ENCODE results near the gene RAB12. TPM values are rescaled to one million over a fixed set of nuclear protein-coding genes. Genes with fewer than 3 reads are reported as not detected.

The RAB12 gene
- total RNA-seq, 1 experiment from 2014 or later, result 51.3 TPM

DNA sequence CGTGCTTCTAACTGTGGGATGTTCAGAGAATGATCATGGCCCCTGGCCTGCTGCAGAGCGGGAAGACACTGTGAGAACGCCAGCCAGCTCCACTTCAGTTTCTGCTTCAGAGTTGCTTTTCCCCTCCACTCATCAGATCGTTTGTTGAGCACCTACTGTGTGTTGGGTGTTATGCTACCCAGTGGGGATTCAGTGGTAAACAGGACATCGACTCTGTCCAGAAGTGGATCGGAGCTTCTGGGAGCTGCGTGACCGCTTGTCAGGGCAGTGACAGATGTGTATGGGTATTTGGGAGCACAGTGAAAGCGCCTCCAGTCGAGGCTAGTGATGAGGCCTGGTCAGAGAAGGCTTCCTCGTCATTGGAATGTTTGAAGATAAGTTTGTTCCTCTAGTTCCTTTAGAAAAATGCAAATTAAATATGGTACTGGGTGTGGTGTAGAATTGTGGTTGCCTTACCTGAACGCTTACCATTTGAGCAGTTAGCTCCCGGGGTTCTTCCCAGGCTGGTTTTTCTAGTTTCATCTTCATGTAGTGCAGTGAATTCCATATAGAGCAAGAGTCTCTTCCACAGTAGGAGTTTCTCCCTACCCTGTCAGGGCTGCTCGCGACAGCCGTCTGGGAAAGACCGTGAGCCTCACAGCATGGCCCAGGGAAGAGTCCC is 2.8 kb downstream of the RAB12 start:
- Histone ChIP-seq H2BK120ac (ENCODE audit: low read depth, low read length, poor library complexity, severe bottlenecking) (no peak overlapping the region), H2BK20ac (ENCODE audit: low read depth, low read length, poor library complexity, severe bottlenecking) (no peak overlapping the region), H3K4me1 (ENCODE audit: insufficient read depth, low read length) (peaks cover 9% of the 10 kb centered on the region; the same call in 1 of the 2 replicates), H3K56ac (ENCODE audit: insufficient read length, low read depth, low read length) (no peak overlapping the region), H3K4me2 (ENCODE audit: insufficient read depth, insufficient read length, low read length) (peak overlapping the region; percentile 52), H3K79me1 (ENCODE audit: insufficient read depth, low read depth, low read length, poor library complexity, severe bottlenecking) (no peaks in the 10 kb centered on the region), H2AFZ (ENCODE audit: low read length) (no peak overlapping the region), H3K79me2 (ENCODE audit: insufficient read depth, low read length) (peaks cover 59% of the 10 kb centered on the region), H3K27ac (ENCODE audit: insufficient read length, low read depth, low read length) (no peak overlapping the region), H3K23me2 (ENCODE audit: insufficient read length, low read depth, low read length, poor library complexity, severe bottlenecking) (peaks cover 13% of the 10 kb centered on the region), H3K23ac (ENCODE audit: insufficient read length, low read depth, low read length) (no peak overlapping the region), H2AK5ac (ENCODE audit: insufficient read length, low read length) (no peak overlapping the region), H3K14ac (ENCODE audit: insufficient read depth, low read length) (no peak overlapping the region), H2BK15ac (ENCODE audit: low read depth, low read length) (no peak overlapping the region), H4K8ac (replicated peaks; ENCODE audit: insufficient read length, low read depth, low read length) (no peak overlapping the region), H4K5ac (ENCODE audit: insufficient read length, low read depth, low read length) (no peak overlapping the region), H4K91ac (ENCODE audit: insufficient read length, low read depth, low read length) (no peak overlapping the region), H3T11ph (ENCODE audit: low read length) (no peak overlapping the region), H3K18ac (ENCODE audit: insufficient read length, low read depth, low read length) (no peak overlapping the region), H2BK12ac (ENCODE audit: insufficient read length, low read depth, low read length) (no peak overlapping the region), H3K9ac (ENCODE audit: extremely low read depth, insufficient read length, low read length) (peak overlapping the region; percentile 20), H3K9me3 (ENCODE audit: control insufficient read depth, low read depth, low read length) (no peaks in the 10 kb centered on the region), H4K20me1 (ENCODE audit: control insufficient read depth, insufficient read depth, insufficient read length) (peaks cover 5% of the 10 kb centered on the region), H2BK5ac (ENCODE audit: insufficient read length, low read length) (no peak overlapping the region), H3K27me3 (ENCODE audit: insufficient read depth, low read length) (no peaks in the 10 kb centered on the region), H3K4ac (ENCODE audit: low read depth, low read length) (no peak overlapping the region)
- DNase-seq, result no peak
- TF ChIP-seq, protein P1, sequence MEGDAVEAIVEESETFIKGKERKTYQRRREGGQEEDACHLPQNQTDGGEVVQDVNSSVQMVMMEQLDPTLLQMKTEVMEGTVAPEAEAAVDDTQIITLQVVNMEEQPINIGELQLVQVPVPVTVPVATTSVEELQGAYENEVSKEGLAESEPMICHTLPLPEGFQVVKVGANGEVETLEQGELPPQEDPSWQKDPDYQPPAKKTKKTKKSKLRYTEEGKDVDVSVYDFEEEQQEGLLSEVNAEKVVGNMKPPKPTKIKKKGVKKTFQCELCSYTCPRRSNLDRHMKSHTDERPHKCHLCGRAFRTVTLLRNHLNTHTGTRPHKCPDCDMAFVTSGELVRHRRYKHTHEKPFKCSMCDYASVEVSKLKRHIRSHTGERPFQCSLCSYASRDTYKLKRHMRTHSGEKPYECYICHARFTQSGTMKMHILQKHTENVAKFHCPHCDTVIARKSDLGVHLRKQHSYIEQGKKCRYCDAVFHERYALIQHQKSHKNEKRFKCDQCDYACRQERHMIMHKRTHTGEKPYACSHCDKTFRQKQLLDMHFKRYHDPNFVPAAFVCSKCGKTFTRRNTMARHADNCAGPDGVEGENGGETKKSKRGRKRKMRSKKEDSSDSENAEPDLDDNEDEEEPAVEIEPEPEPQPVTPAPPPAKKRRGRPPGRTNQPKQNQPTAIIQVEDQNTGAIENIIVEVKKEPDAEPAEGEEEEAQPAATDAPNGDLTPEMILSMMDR (conservative IDR thresholded peaks at IDR 0.05), result no peak
- Mint-ChIP-seq H3K27ac (peak overlapping the region; percentile 54 to 94 (median 67); a peak in 4 of 7 replicates), H3K4me3 (peak overlapping the region; percentile 86 to 94), H3K36me3 (ENCODE audit: insufficient read depth in 1 of 3, low read depth in 3 of 3) (peaks cover 13 to 31% (median 15%) of the 10 kb centered on the region in 3 experiments), H3K9me3 (no peaks in the 10 kb centered on the region; a peak in 1 of 5 replicates), H3K27me3 (ENCODE audit: low read depth) (peaks cover 12% of the 10 kb centered on the region), H3K4me1 (peaks cover 72% of the 10 kb centered on the region in 2 experiments)
- WGBS (ENCODE audit: extremely low coverage, insufficient read length, low lambda C conversion rate), result no CpG with 5 or more reads among the region's 17 CpGs
